K562 (cell line): ENCODE results near the gene TBXAS1. TPM values are rescaled to one million over a fixed set of nuclear protein-coding genes. Genes with fewer than 3 reads are reported as not detected.

ENCODE experiments used
- ATAC-seq: fragments of 200-7000 bp; cut with Tn5 transposase; 3 replicates; pipeline ENCODE4 v1.9.1; 2020; ENCODE audit warnings: moderate library complexity
- BruUV-seq: library from RNA; stranded (reverse); fragments of 400-500 nt; replicated peaks from 2 replicates; lab custom pipeline; 2021; lab: Mats Ljungman, UMichigan
- CTCF ChIA-PET: fragments of 300-600 bp; formaldehyde crosslinking; extraction: SDS; loops from one replicate; lab custom pipeline; 2021; ENCODE audit warnings: low intra/inter-chr PET ratio; lab: Yijun Ruan, JAX
- POLR2A ChIA-PET: fragments of 300-600, 350-650 bp; sonication (Branson Sonifier 250); formaldehyde crosslinking; extraction: SDS; loops from one replicate; lab custom pipeline; 2021; ENCODE audit warnings: antibody characterized with exemption, inconsistent platforms; lab: Yijun Ruan, JAX
- DNase-seq, 4 experiments: peaks; one replicate each; pipeline versions ENCODE4 v3.0.0 to v3.0.0-alpha.2; 2011 to 2018; ENCODE audit warnings: low spot score in 3 of 4, mixed read lengths in 3 of 4; ENCODE audit errors: extremely low read depth in 1 of 4
- FAIRE-seq: peaks from 2 replicates; lab custom pipeline; 2011; peaks lifted over from hg19 to GRCh38; lab: Jason Lieb, UNC
- H2AFZ ChIP-seq: 2 replicates; pipeline ENCODE4 v1.6.0; 2011; ENCODE audit warnings: low read depth, low read length, control low read depth, inconsistent platforms
- H3K27ac ChIP-seq: fragments of 200-600 bp; 3 replicates; pipeline ENCODE4 v1.8.0; 2011; ENCODE audit warnings: low read depth, mild to moderate bottlenecking, control low read depth, inconsistent platforms, low read length, moderate library complexity, mixed read lengths; ENCODE audit errors: extremely low read depth
- H3K27me3 ChIP-seq, 2 experiments: fragments of 300-600 bp in 1 of 2; 2 replicates in 1 of 2; 3 replicates in 1 of 2; pipeline versions ENCODE4 v1.6.0 to v1.8.0; 2011; ENCODE audit warnings: inconsistent platforms in 2 of 2, low read length in 2 of 2, mild to moderate bottlenecking in 1 of 2, mixed read lengths in 1 of 2, moderate library complexity in 1 of 2; ENCODE audit not compliant: control insufficient read depth in 2 of 2, insufficient read depth in 2 of 2
- H3K36me3 ChIP-seq: fragments of 300-600 bp; 3 replicates; pipeline ENCODE4 v1.8.0; 2011; ENCODE audit warnings: mild to moderate bottlenecking, low read length, inconsistent platforms; ENCODE audit not compliant: control insufficient read depth, insufficient read depth
- H3K4me1 ChIP-seq, 2 experiments: fragments of 200-600 bp in 1 of 2; replicated peaks in 1 of 2; 2 replicates in 1 of 2; 3 replicates in 1 of 2; pipeline versions ENCODE4 v1.5.1 to v1.8.0; 2011; ENCODE audit warnings: inconsistent platforms in 2 of 2, low read length in 2 of 2, mild to moderate bottlenecking in 1 of 2, mixed read lengths in 1 of 2, moderate library complexity in 1 of 2; ENCODE audit not compliant: control insufficient read depth in 2 of 2, insufficient read depth in 2 of 2
- H3K4me2 ChIP-seq: 2 replicates; pipeline ENCODE4 v1.6.1; 2011; ENCODE audit warnings: low read length, control low read depth, inconsistent platforms, mixed read lengths; ENCODE audit not compliant: insufficient read depth
- H3K4me3 ChIP-seq: fragments of 200-600 bp; sonication (generic), shearing (Covaris generic); 2 replicates; pipeline ENCODE4 v1.5.1; 2016; ENCODE audit warnings: control low read depth, inconsistent platforms
- H3K79me2 ChIP-seq: fragments of 200-600 bp; 3 replicates; pipeline ENCODE4 v1.8.0; 2011; ENCODE audit warnings: low read length, inconsistent platforms; ENCODE audit not compliant: control insufficient read depth, insufficient read depth
- H3K9ac ChIP-seq, 2 experiments: 2 replicates each; pipeline versions ENCODE4 v1.6.0 to v1.6.1; 2011; ENCODE audit warnings: low read depth in 2 of 2, low read length in 2 of 2, control low read depth in 1 of 2, inconsistent platforms in 1 of 2, mild to moderate bottlenecking in 1 of 2, mixed read lengths in 1 of 2; ENCODE audit not compliant: insufficient read depth in 1 of 2
- H3K9me1 ChIP-seq: one replicate; pipeline ENCODE4 v1.6.0; 2011; ENCODE audit warnings: inconsistent platforms, mild to moderate bottlenecking, low read length, moderate library complexity; ENCODE audit not compliant: control insufficient read depth, insufficient read depth
- H3K9me3 ChIP-seq: replicated peaks from 2 replicates; pipeline ENCODE4 v1.5.1; 2011; ENCODE audit warnings: low read depth, low read length, inconsistent platforms; ENCODE audit not compliant: control insufficient read depth, insufficient read depth
- H4K20me1 ChIP-seq: replicated peaks from 2 replicates; pipeline ENCODE4 v1.6.1; 2011; ENCODE audit warnings: low read length, inconsistent platforms, mixed read lengths; ENCODE audit not compliant: control insufficient read depth, insufficient read depth
- AFF4 ChIP-seq: sonication (generic); formaldehyde crosslinking; IDR thresholded peaks from 2 replicates; pipeline ENCODE4 v1.8.0; 2023; ENCODE audit warnings: mild to moderate bottlenecking, missing genetic modification reagents
- E2F8 ChIP-seq: fragments of 450-650 bp; IDR thresholded peaks from 2 replicates; pipeline ENCODE4 v1.7.1; 2018; ENCODE audit warnings: mild to moderate bottlenecking, low read depth; ENCODE audit not compliant: partially characterized antibody
- ESRRB ChIP-seq: fragments of 250-450 bp; sonication (Bioruptor Pico); IDR thresholded peaks from 2 replicates; pipeline ENCODE4 v1.5.0; 2020; ENCODE audit warnings: mild to moderate bottlenecking, moderate library complexity, borderline replicate concordance
- FOXK2 ChIP-seq, 2 experiments: fragments of 450-650 bp; IDR thresholded peaks in 1 of 2; conservative IDR thresholded peaks in 1 of 2; 2 replicates each; pipeline ENCODE4 v1.6.1; 2016; ENCODE audit warnings: low read depth in 2 of 2, mild to moderate bottlenecking in 1 of 2
- GMEB1 ChIP-seq: fragments of 250-450 bp; sonication (Bioruptor Pico); IDR thresholded peaks from 2 replicates; pipeline ENCODE4 v1.4.0; 2020; ENCODE audit warnings: mild to moderate bottlenecking
- MAX ChIP-seq: sonication (generic); formaldehyde crosslinking; IDR thresholded peaks from 2 replicates; pipeline ENCODE4 v1.9.0; 2022; ENCODE audit warnings: mild to moderate bottlenecking, missing genetic modification reagents
- ZNF316 ChIP-seq: fragments of 450-650 bp; IDR thresholded peaks from 2 replicates; pipeline ENCODE4 v1.6.1; 2016
- ZNF655 ChIP-seq: fragments of 250-450 bp; sonication (Bioruptor Pico); IDR thresholded peaks from 2 replicates; pipeline ENCODE4 v1.5.0; 2021
- WGBS: fragments of 100-300 bp; shearing (Covaris generic); methylation state at CpG from one replicate; pipeline ENCODE4 v1.1.6; 2016; ENCODE audit warnings: low coverage, mixed read lengths; ENCODE audit not compliant: insufficient coverage; ENCODE audit errors: missing lambda C conversion rate; 5-methylcytosine and 5-hydroxymethylcytosine counted together
- in situ Hi-C: fragments of 300-500 bp; cut with MboI; formaldehyde crosslinking; loops from 4 replicates; pipeline ENCODE4 v1.15.0; 2018; ENCODE audit warnings: inconsistent platforms, mixed read lengths
- intact Hi-C: fragments of 100-400 bp; cut with micrococcal nuclease; formaldehyde crosslinking; loops from 2 replicates; pipeline ENCODE4 v1.14.2; 2022
- polyA plus RNA-seq, 8 experiments: library from polyadenylated mRNA; depleted of rRNA in 4 of 8; stranded (reverse) in 5 of 8; unstranded in 3 of 8; fragments of >200 nt; fragmentation: Nextera tagmentation in 2 of 8; fragmentation: Illumina TruSeq in 1 of 8; extraction: Ambion mirVana in 2 of 8; extraction: Trizol in 1 of 8; gene quantifications; 2 replicates each; pipeline versions ENCODE4 v1.2.1 to v1.2.3, GENCODE V29; 2011 to 2014; ENCODE audit warnings: inconsistent platforms in 1 of 8, missing spikeins in 1 of 8
- total RNA-seq, 7 experiments: library from RNA; depleted of rRNA in 6 of 7; stranded (reverse); fragments of >200 nt in 6 of 7; fragmentation: Illumina TruSeq in 2 of 7; extraction: Trizol in 2 of 7; gene quantifications; 2 replicates each; pipeline versions ENCODE4 v1.2.1 to v1.2.3, GENCODE V29; 2011 to 2021; ENCODE audit warnings: low replicate concordance in 1 of 7

The TBXAS1 gene
- total and polyA plus RNA-seq, 9 of the 15 experiments (the other 6 are each of a cell fraction or from before 2014, with no cell fraction given): 1.1 to 8.3 (median 1.9) TPM

GRCh38 chr7:140060788-140061606 is 231.9 kb downstream of the TBXAS1 start (continued):
- TF ChIP-seq ESRRB (no peak), ZNF655 (no peak)

GRCh38 chr7:140061607-140061930 is 232.5 kb downstream of the TBXAS1 start:
- no peaks in the 10 kb centered on the region for H4K20me1 ChIP-seq
- intact Hi-C loops (loop anchor here (5.0 kb wide), 1 partner anchor 261 kb away; no protein-coding TSS in a partner anchor), in situ Hi-C loops (no loop called here)
- ChIA-PET POLR2A (interaction anchor here (0.6 to 0.8 kb wide), 2 partner anchors 84 to 133 kb away, joined by 3 read pairs; no protein-coding TSS in a partner anchor), CTCF (no interaction called here)
- peak overlapping the region; percentile 2; the same call in 1 of the 2 replicates for H2AFZ ChIP-seq
- peaks cover 13% of the 10 kb centered on the region; the same call in 2 of the 3 replicates for H3K36me3 ChIP-seq
- FAIRE-seq: no peak
- BruUV-seq: no TSS peak
- peaks cover 10% of the 10 kb centered on the region for H3K9me3 ChIP-seq
- DNase-seq: peak in 1 of 4 experiments; percentile 27
- H3K4me2 ChIP-seq: peak overlapping the region; percentile 79
- H3K4me3 ChIP-seq: no peak overlapping the region; the same call in 1 of the 2 replicates
- H3K27me3 ChIP-seq: no peaks in the 10 kb centered on the region
- WGBS: 91% methylated on average over 2 of the region's 2 CpGs
- peak overlapping the region; percentile 58; the same call in 1 of the 3 replicates for H3K27ac ChIP-seq
- H3K4me1 ChIP-seq: peaks cover 28 to 45% of the 10 kb centered on the region in 2 experiments
- no peak for ATAC-seq
- no peaks in the 10 kb centered on the region for H3K9me1 ChIP-seq
- peak overlapping the region in 1 of 2 experiments; percentile 74; a peak in 1 of 4 replicates for H3K9ac ChIP-seq
- peaks cover 37% of the 10 kb centered on the region for H3K79me2 ChIP-seq
- TF ChIP-seq GMEB1 (no peak), MAX (0 out of 2 replicates have a peak, but pooled peaks have one; percentile 8), AFF4 (no peak), FOXK2 (conservative IDR thresholded peaks at IDR 0.05 in 1 of 2, IDR thresholded peaks at IDR 0.05 in 1 of 2; ENCODE audit: low read depth in 2 of 2) (no peak), E2F8 (no peak), ZNF316 (peak; percentile 95)
